C4-2B (cell line): ENCODE results near the gene PASK.

ENCODE experiments used
- CTCF ChIP-seq: fragments of 450-650 bp; conservative IDR thresholded peaks from 2 replicates; pipeline ENCODE4 v1.5.1; 2017; ENCODE audit warnings: mild to moderate bottlenecking
- ZFX ChIP-seq: fragments of 450-650 bp; IDR thresholded peaks from 2 replicates; pipeline ENCODE4 v1.6.1; 2017

GRCh38 chr2:241118737-241119505 is 30.4 kb downstream of the PASK start:
- TF ChIP-seq CTCF (no peak), ZFX (no peak)
